ENCODE results near the gene GRHL1. TPM values are rescaled to one million over a fixed set of nuclear protein-coding genes. Genes with fewer than 3 reads are reported as not detected.

GRHL1 gene
- total and polyA plus RNA-seq, 9 of the 15 experiments (the other 6 are each of a cell fraction or from before 2014, with no cell fraction given), result 1.7 to 6.1 (median 4.7) TPM

- Histone ChIP-seq H3K79me2 (ENCODE audit: control insufficient read depth, insufficient read depth, low read length) (peaks cover 55% of the 10 kb centered on the region), H3K9me1 (ENCODE audit: control insufficient read depth, insufficient read depth, low read length) (no peaks in the 10 kb centered on the region), H3K4me3 (no peak overlapping the region), H3K27ac (ENCODE audit: extremely low read depth, low read depth, low read length) (peak overlapping the region; percentile 51; the same call in 2 of the 3 replicates), H3K4me1 (replicated peaks in 1 of 2; ENCODE audit: control insufficient read depth in 2 of 2, insufficient read depth in 2 of 2, low read length in 2 of 2) (peaks cover 37 to 80% of the 10 kb centered on the region in 2 experiments), H3K27me3 (ENCODE audit: control insufficient read depth in 2 of 2, insufficient read depth in 2 of 2, low read length in 2 of 2) (no peaks in the 10 kb centered on the region; a peak in 1 of 5 replicates), H3K36me3 (ENCODE audit: control insufficient read depth, insufficient read depth, low read length) (peaks cover 4% of the 10 kb centered on the region; the same call in 1 of the 3 replicates), H3K9me3 (replicated peaks; ENCODE audit: control insufficient read depth, insufficient read depth, low read depth, low read length) (no peaks in the 10 kb centered on the region), H2AFZ (ENCODE audit: low read depth, low read length) (no peak overlapping the region), H3K9ac (ENCODE audit: insufficient read depth in 1 of 2, low read depth in 2 of 2, low read length in 2 of 2) (peak overlapping the region; percentile 17 to 86; a peak in 2 of 4 replicates), H3K4me2 (ENCODE audit: insufficient read depth, low read length) (peak overlapping the region; percentile 35), H4K20me1 (replicated peaks; ENCODE audit: control insufficient read depth, insufficient read depth, low read length) (no peaks in the 10 kb centered on the region)
- ChIA-PET CTCF (ENCODE audit: low intra/inter-chr PET ratio) (no interaction called here), POLR2A (interaction anchor here (1.3 kb wide), 1 partner anchor 12 kb away, joined by 5 read pairs; no protein-coding TSS in a partner anchor)
- intact Hi-C loops (cut with micrococcal nuclease) (no loop called here), in situ Hi-C loops (cut with MboI) (no loop called here)
- FAIRE-seq, result peak; percentile 26
- no peak for ATAC-seq
- 54% methylated on average over 13 of the region's 14 CpGs for WGBS (ENCODE audit: insufficient coverage, low coverage, missing lambda C conversion rate)
- no TSS peak for BruUV-seq (replicated peaks)
- peak in 2 of 4 experiments; percentile 35 to 50 for DNase-seq (ENCODE audit: extremely low read depth in 1 of 4, low spot score in 3 of 4)
- 0 out of 2 replicates have a peak, but pooled peaks have one; percentile 36 for TF ChIP-seq MYC (IDR thresholded peaks at IDR 0.05; ENCODE audit: low read depth, low read length)
- no peak for TF ChIP-seq MYC (CRISPR knock-in tag; IDR thresholded peaks at IDR 0.05; ENCODE audit: borderline replicate concordance, low read depth)
- TF ChIP-seq, protein P1, sequence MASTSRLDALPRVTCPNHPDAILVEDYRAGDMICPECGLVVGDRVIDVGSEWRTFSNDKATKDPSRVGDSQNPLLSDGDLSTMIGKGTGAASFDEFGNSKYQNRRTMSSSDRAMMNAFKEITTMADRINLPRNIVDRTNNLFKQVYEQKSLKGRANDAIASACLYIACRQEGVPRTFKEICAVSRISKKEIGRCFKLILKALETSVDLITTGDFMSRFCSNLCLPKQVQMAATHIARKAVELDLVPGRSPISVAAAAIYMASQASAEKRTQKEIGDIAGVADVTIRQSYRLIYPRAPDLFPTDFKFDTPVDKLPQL (IDR thresholded peaks at IDR 0.05; ENCODE audit: extremely low read depth, insufficient read length), result no peak
- peak; percentile 73 for TF ChIP-seq L3MBTL2 (IDR thresholded peaks at IDR 0.05)
- TF ChIP-seq, protein P2, sequence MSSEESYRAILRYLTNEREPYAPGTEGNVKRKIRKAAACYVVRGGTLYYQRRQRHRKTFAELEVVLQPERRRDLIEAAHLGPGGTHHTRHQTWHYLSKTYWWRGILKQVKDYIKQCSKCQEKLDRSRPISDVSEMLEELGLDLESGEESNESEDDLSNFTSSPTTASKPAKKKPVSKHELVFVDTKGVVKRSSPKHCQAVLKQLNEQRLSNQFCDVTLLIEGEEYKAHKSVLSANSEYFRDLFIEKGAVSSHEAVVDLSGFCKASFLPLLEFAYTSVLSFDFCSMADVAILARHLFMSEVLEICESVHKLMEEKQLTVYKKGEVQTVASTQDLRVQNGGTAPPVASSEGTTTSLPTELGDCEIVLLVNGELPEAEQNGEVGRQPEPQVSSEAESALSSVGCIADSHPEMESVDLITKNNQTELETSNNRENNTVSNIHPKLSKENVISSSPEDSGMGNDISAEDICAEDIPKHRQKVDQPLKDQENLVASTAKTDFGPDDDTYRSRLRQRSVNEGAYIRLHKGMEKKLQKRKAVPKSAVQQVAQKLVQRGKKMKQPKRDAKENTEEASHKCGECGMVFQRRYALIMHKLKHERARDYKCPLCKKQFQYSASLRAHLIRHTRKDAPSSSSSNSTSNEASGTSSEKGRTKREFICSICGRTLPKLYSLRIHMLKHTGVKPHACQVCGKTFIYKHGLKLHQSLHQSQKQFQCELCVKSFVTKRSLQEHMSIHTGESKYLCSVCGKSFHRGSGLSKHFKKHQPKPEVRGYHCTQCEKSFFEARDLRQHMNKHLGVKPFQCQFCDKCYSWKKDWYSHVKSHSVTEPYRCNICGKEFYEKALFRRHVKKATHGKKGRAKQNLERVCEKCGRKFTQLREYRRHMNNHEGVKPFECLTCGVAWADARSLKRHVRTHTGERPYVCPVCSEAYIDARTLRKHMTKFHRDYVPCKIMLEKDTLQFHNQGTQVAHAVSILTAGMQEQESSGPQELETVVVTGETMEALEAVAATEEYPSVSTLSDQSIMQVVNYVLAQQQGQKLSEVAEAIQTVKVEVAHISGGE (CRISPR knock-in tag; IDR thresholded peaks at IDR 0.05), result 0 out of 6 replicates have a peak, but pooled peaks of 1 of the 3 experiments have one; percentile 12
- TF ChIP-seq, protein P3, sequence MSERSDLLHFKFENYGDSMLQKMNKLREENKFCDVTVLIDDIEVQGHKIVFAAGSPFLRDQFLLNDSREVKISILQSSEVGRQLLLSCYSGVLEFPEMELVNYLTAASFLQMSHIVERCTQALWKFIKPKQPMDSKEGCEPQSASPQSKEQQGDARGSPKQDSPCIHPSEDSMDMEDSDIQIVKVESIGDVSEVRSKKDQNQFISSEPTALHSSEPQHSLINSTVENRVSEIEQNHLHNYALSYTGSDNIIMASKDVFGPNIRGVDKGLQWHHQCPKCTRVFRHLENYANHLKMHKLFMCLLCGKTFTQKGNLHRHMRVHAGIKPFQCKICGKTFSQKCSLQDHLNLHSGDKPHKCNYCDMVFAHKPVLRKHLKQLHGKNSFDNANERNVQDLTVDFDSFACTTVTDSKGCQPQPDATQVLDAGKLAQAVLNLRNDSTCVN (CRISPR knock-in tag; IDR thresholded peaks at IDR 0.05), result no peak
- peak; percentile 13 for TF ChIP-seq MEIS2 (IDR thresholded peaks at IDR 0.05; ENCODE audit: partially characterized antibody)
- TF ChIP-seq, protein P4, sequence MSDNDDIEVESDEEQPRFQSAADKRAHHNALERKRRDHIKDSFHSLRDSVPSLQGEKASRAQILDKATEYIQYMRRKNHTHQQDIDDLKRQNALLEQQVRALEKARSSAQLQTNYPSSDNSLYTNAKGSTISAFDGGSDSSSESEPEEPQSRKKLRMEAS (CRISPR knock-in tag; IDR thresholded peaks at IDR 0.05), result peak; percentile 79
- TF ChIP-seq ZNF707 (CRISPR knock-in tag; conservative IDR thresholded peaks at IDR 0.05), result no peak
- TF ChIP-seq SIN3A (IDR thresholded peaks at IDR 0.05; ENCODE audit: borderline replicate concordance in 2 of 2, control insufficient read depth in 1 of 2, low read depth in 2 of 2, low read length in 2 of 2), result peak in 1 of 2 experiments; percentile 45; a peak in 1 of 4 replicates
- TF ChIP-seq, protein P5, sequence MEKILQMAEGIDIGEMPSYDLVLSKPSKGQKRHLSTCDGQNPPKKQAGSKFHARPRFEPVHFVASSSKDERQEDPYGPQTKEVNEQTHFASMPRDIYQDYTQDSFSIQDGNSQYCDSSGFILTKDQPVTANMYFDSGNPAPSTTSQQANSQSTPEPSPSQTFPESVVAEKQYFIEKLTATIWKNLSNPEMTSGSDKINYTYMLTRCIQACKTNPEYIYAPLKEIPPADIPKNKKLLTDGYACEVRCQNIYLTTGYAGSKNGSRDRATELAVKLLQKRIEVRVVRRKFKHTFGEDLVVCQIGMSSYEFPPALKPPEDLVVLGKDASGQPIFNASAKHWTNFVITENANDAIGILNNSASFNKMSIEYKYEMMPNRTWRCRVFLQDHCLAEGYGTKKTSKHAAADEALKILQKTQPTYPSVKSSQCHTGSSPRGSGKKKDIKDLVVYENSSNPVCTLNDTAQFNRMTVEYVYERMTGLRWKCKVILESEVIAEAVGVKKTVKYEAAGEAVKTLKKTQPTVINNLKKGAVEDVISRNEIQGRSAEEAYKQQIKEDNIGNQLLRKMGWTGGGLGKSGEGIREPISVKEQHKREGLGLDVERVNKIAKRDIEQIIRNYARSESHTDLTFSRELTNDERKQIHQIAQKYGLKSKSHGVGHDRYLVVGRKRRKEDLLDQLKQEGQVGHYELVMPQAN (IDR thresholded peaks at IDR 0.05; ENCODE audit: borderline replicate concordance), result peak; percentile 63; the same call in 1 of the 2 replicates
- no peak for TF ChIP-seq GATAD2A (IDR thresholded peaks at IDR 0.05)
These were observed 81.9 kb downstream of the GRHL1 start for GRCh38 chr2:10033251-10034006.

Data from K562 (cell line).